AG04449 (cell line): ENCODE data around the gene ANKRD52.

ENCODE experiments used
- CTCF ChIA-PET: fragments of 350-600 bp; formaldehyde crosslinking; extraction: SDS; loops from one replicate; lab custom pipeline; 2021; ENCODE audit warnings: antibody characterized with exemption; lab: Yijun Ruan, JAX
- POLR2A ChIA-PET: fragments of 400-600, 350-600 bp; formaldehyde crosslinking; extraction: SDS; loops from one replicate; lab custom pipeline; 2020; ENCODE audit warnings: antibody characterized with exemption, inconsistent platforms; lab: Yijun Ruan, JAX
- DNase-seq: peaks from one replicate; pipeline ENCODE4 v3.0.0-alpha.2; 2010; ENCODE audit warnings: low read depth, low spot score
- H3K4me3 ChIP-seq: 2 replicates; pipeline ENCODE4 v1.5.1; 2011; ENCODE audit warnings: low read depth, mild to moderate bottlenecking, control low read depth, low read length
- CTCF ChIP-seq: IDR thresholded peaks from one replicate; pipeline ENCODE4 v1.5.1; 2011; ENCODE audit warnings: mild to moderate bottlenecking, moderate library complexity, low read length, control low read depth, inconsistent platforms; ENCODE audit not compliant: insufficient read depth; ENCODE audit errors: missing control alignments

Gene ANKRD52

GRCh38 chr12:56206452-56207166, 51.6 kb downstream of the ANKRD52 start:
- ChIA-PET POLR2A (interaction anchor here (0.7 to 1.7 kb wide), 5 partner anchors 10 to 50 kb away, joined by 3 to 9 read pairs (median 4); partner anchors contain the start of gene RNF41), CTCF (interaction anchor here (0.6 to 6.6 kb wide), 13 partner anchors 8 to 258 kb away, joined by 3 to 74 read pairs (median 8); partner anchors contain the start of genes ANKRD52, RNF41 and SMARCC2)
- peak; percentile 71 for TF ChIP-seq CTCF
- H3K4me3 ChIP-seq: no peak overlapping the region
- no peak for DNase-seq

GRCh38 chr12:56205445-56205844, 52.7 kb downstream of the ANKRD52 start:
- POLR2A ChIA-PET: interaction anchor here (1.7 kb wide), 1 partner anchor 16 kb away, joined by 7 read pairs; the partner anchor contains the start of gene RNF41
- CTCF ChIA-PET: interaction anchor here (1.5 to 6.6 kb wide), 9 partner anchors 9 to 258 kb away, joined by 3 to 74 read pairs (median 8); partner anchors contain the start of genes RNF41 and SMARCC2
- DNase-seq: no peak
- TF ChIP-seq CTCF: no peak
- no peak overlapping the region for H3K4me3 ChIP-seq

- TF ChIP-seq CTCF: no peak
- POLR2A ChIA-PET: interaction anchor here (1.7 kb wide), 1 partner anchor 17 kb away, joined by 7 read pairs; the partner anchor contains the start of gene RNF41
- CTCF ChIA-PET: interaction anchor here (1.5 to 6.6 kb wide), 8 partner anchors 10 to 259 kb away, joined by 3 to 74 read pairs (median 6); partner anchors contain the start of genes RNF41 and SMARCC2
- no peak overlapping the region for H3K4me3 ChIP-seq
- no peak for DNase-seq
Observed at GRCh38 chr12:56204275-56204674, 53.9 kb downstream of the ANKRD52 start.

- CTCF ChIA-PET: interaction anchor here (1.1 to 5.6 kb wide), 7 partner anchors 9 to 55 kb away, joined by 4 to 29 read pairs (median 5); partner anchors contain the start of genes ANKRD52, RNF41 and SMARCC2
- POLR2A ChIA-PET: interaction anchor here (2.4 kb wide), 1 partner anchor 19 kb away, joined by 16 read pairs; the partner anchor contains the start of gene RNF41
- no peak for TF ChIP-seq CTCF
- no peak overlapping the region for H3K4me3 ChIP-seq
- no peak for DNase-seq
Observed at GRCh38 chr12:56202838-56203237, 55.3 kb downstream of the ANKRD52 start.

- ChIA-PET POLR2A (interaction anchor here (2.4 kb wide), 1 partner anchor 19 kb away, joined by 16 read pairs; the partner anchor contains the start of gene RNF41), CTCF (interaction anchor here (1.1 to 5.6 kb wide), 8 partner anchors 9 to 463 kb away, joined by 4 to 29 read pairs (median 5); partner anchors contain the start of genes ANKRD52, RNF41 and SMARCC2)
- TF ChIP-seq CTCF: no peak
- H3K4me3 ChIP-seq: no peak overlapping the region
- no peak for DNase-seq
Observed at GRCh38 chr12:56202366-56202765, 55.8 kb downstream of the ANKRD52 start.
